GM23338 (cell line): ENCODE measurements around the gene TOLLIP. TPM values are rescaled to one million over a fixed set of nuclear protein-coding genes. Genes with fewer than 3 reads are reported as not detected.
A peak's percentile ranks its signal among the peaks of the same experiment; 100 is the strongest.

Experiments used
- ATAC-seq: fragments of 200-7000 bp; cut with Tn5 transposase; 3 replicates; pipeline ENCODE4 v1.9.1; 2020
- DNase-seq: peaks from one replicate; pipeline ENCODE4 v3.0.0-alpha.2; 2015; ENCODE audit warnings: low spot score
- H2AFZ ChIP-seq: fragments of 200-600 bp; sonication (generic); 2 replicates; pipeline ENCODE4 v1.8.0; 2016; ENCODE audit warnings: antibody characterized with exemption, mild to moderate bottlenecking, moderate library complexity
- H3F3A ChIP-seq: fragments of 200-600 bp; sonication (generic); replicated peaks from 2 replicates; pipeline ENCODE4 v1.8.0; 2017; ENCODE audit warnings: antibody characterized with exemption, mixed run types, low read depth
- H3K27ac ChIP-seq: fragments of 200-600 bp; sonication (generic); 2 replicates; pipeline ENCODE4 v1.6.1; 2016; ENCODE audit warnings: low read depth
- H3K27me3 ChIP-seq: fragments of 200-600 bp; sonication (generic); 2 replicates; pipeline ENCODE4 v1.8.0; 2016; ENCODE audit warnings: mild to moderate bottlenecking, mixed run types, moderate library complexity; ENCODE audit not compliant: insufficient read depth
- H3K36me3 ChIP-seq: fragments of 200-600 bp; sonication (generic); 2 replicates; pipeline ENCODE4 v1.8.0; 2016; ENCODE audit warnings: mild to moderate bottlenecking; ENCODE audit not compliant: insufficient read depth
- H3K4me1 ChIP-seq: fragments of 200-600 bp; sonication (generic); 2 replicates; pipeline ENCODE4 v1.8.0; 2016; ENCODE audit warnings: mild to moderate bottlenecking, moderate library complexity; ENCODE audit not compliant: insufficient read depth
- H3K4me2 ChIP-seq: fragments of 200-600 bp; sonication (generic); 2 replicates; pipeline ENCODE4 v1.7.1; 2017; ENCODE audit warnings: mixed run types
- H3K4me3 ChIP-seq: fragments of 200-600 bp; sonication (generic); 2 replicates; pipeline ENCODE4 v1.6.1; 2016; ENCODE audit warnings: mixed run types
- H3K79me2 ChIP-seq: fragments of 200-600 bp; sonication (generic); replicated peaks from 2 replicates; pipeline ENCODE4 v1.8.0; 2017; ENCODE audit warnings: mild to moderate bottlenecking; ENCODE audit not compliant: insufficient read depth
- H3K9me2 ChIP-seq: fragments of 200-600 bp; sonication (generic); 2 replicates; pipeline ENCODE4 v1.8.0; 2017; ENCODE audit not compliant: insufficient read depth
- H4K20me1 ChIP-seq: fragments of 200-600 bp; sonication (generic); replicated peaks from 2 replicates; pipeline ENCODE4 v1.8.0; 2017; ENCODE audit warnings: mild to moderate bottlenecking; ENCODE audit not compliant: insufficient read depth
- H3K27ac Mint-ChIP-seq: 2 replicates; pipeline ENCODE4 v1.8.0; 2020; ENCODE audit warnings: inconsistent platforms, mild to moderate bottlenecking, moderate library complexity, mixed read lengths
- H3K27me3 Mint-ChIP-seq: 3 replicates; pipeline ENCODE4 v1.8.0; 2022; ENCODE audit warnings: low read depth, mild to moderate bottlenecking, moderate library complexity, mixed read lengths, inconsistent platforms; ENCODE audit not compliant: insufficient read depth, poor library complexity
- H3K36me3 Mint-ChIP-seq: 3 replicates; pipeline ENCODE4 v1.8.0; 2021; ENCODE audit warnings: low read depth, mild to moderate bottlenecking, inconsistent platforms, moderate library complexity, mixed read lengths
- H3K4me1 Mint-ChIP-seq: 3 replicates; pipeline ENCODE4 v1.8.0; 2020; ENCODE audit warnings: mild to moderate bottlenecking, inconsistent platforms, mixed read lengths
- H3K4me3 Mint-ChIP-seq: 3 replicates; pipeline ENCODE4 v1.8.0; 2021; ENCODE audit warnings: moderate library complexity, mild to moderate bottlenecking, inconsistent platforms, mixed read lengths
- H3K9me3 Mint-ChIP-seq: 3 replicates; pipeline ENCODE4 v1.8.0; 2020; ENCODE audit warnings: moderate library complexity, mild to moderate bottlenecking, inconsistent platforms, mixed read lengths
- CREB1 ChIP-seq: fragments of 250-450 bp; sonication (Bioruptor Pico); IDR thresholded peaks from 2 replicates; pipeline ENCODE4 v1.5.0; 2020; ENCODE audit warnings: low read depth, mild to moderate bottlenecking, moderate library complexity
- EZH2 ChIP-seq: fragments of 200-600 bp; sonication (generic); IDR thresholded peaks from one replicate; pipeline ENCODE4 v1.8.0; 2017; ENCODE audit warnings: antibody characterized with exemption, mild to moderate bottlenecking, low read depth; ENCODE audit not compliant: unreplicated experiment
- JUNB ChIP-seq: IDR thresholded peaks from one replicate; pipeline ENCODE4 v1.6.1; 2016; ENCODE audit warnings: antibody characterized with exemption; ENCODE audit not compliant: unreplicated experiment
- NANOG ChIP-seq: IDR thresholded peaks from 2 replicates; pipeline ENCODE4 v1.6.1; 2016; ENCODE audit warnings: antibody characterized with exemption, borderline replicate concordance
- POLR2AphosphoS5 ChIP-seq: IDR thresholded peaks from 2 replicates; pipeline ENCODE4 v1.6.1; 2016; ENCODE audit warnings: antibody characterized with exemption, low read depth
- REST ChIP-seq: IDR thresholded peaks from one replicate; pipeline ENCODE4 v1.6.1; 2018; ENCODE audit warnings: antibody characterized with exemption; ENCODE audit not compliant: unreplicated experiment
- STAT1 ChIP-seq: IDR thresholded peaks from one replicate; pipeline ENCODE4 v1.6.1; 2016; ENCODE audit warnings: antibody characterized with exemption; ENCODE audit not compliant: unreplicated experiment
- ZNF114 ChIP-seq: fragments of 250-450 bp; sonication (Bioruptor Pico); IDR thresholded peaks from 2 replicates; pipeline ENCODE4 v1.5.0; 2020; ENCODE audit warnings: mild to moderate bottlenecking, moderate library complexity
- ZNF331 ChIP-seq: fragments of 250-450 bp; sonication (Bioruptor Pico); IDR thresholded peaks from 2 replicates; pipeline ENCODE4 v1.5.0; 2020; ENCODE audit warnings: low read depth, mild to moderate bottlenecking, moderate library complexity
- polyA plus RNA-seq: library from polyadenylated mRNA; unstranded; fragments of >200 nt; fragmentation: Nextera tagmentation; extraction: Ambion mirVana; gene quantifications from 2 replicates; pipeline ENCODE4 v1.2.1, GENCODE V29; 2016
- total RNA-seq: library from RNA; depleted of rRNA; stranded (reverse); fragments of >200 nt; shearing (Covaris generic); gene quantifications from 2 replicates; pipeline ENCODE4 v1.2.3, GENCODE V29; 2014
- TF ChIP-seq, protein P1 (sequence below): fragments of 250-450 bp; sonication (Bioruptor Pico); IDR thresholded peaks from 2 replicates; pipeline ENCODE4 v1.5.0; 2020; ENCODE audit warnings: mild to moderate bottlenecking, moderate library complexity

TOLLIP gene
- total and polyA plus RNA-seq, 2 experiments from 2014 or later: 13.5 to 18.0 TPM

GRCh38 chr11:1339066-1339675 is 29.7 kb upstream of the TOLLIP start (continued):
- TF ChIP-seq REST (no peak), STAT1 (no peak)

- DNase-seq (peak; percentile 19), ATAC-seq (no peak)
- Mint-ChIP-seq H3K36me3 (peaks cover 22% of the 10 kb centered on the region), H3K4me1 (peaks cover 12% of the 10 kb centered on the region), H3K27me3 (peaks cover 21% of the 10 kb centered on the region), H3K9me3 (peaks cover 26% of the 10 kb centered on the region), H3K27ac (no peak overlapping the region), H3K4me3 (peak overlapping the region; percentile 64)
- peaks cover 8% of the 10 kb centered on the region; the same call in 1 of the 2 replicates for H3K9me2 ChIP-seq
- H3K4me1 ChIP-seq: peaks cover 7% of the 10 kb centered on the region
- H3K27me3 ChIP-seq: peaks cover 32% of the 10 kb centered on the region
- no peak overlapping the region for H2AFZ ChIP-seq
- H3K36me3 ChIP-seq: no peaks in the 10 kb centered on the region
- no peak overlapping the region for H3K4me2 ChIP-seq
- no peaks in the 10 kb centered on the region for H3K79me2 ChIP-seq
- no peak overlapping the region for H3K4me3 ChIP-seq
- no peaks in the 10 kb centered on the region for H4K20me1 ChIP-seq
- no peak for TF ChIP-seq STAT1
- TF ChIP-seq POLR2AphosphoS5: no peak
- no peak for TF ChIP-seq JUNB
- TF ChIP-seq CREB1 (CRISPR knock-in tag): no peak
- TF ChIP-seq, protein P1, sequence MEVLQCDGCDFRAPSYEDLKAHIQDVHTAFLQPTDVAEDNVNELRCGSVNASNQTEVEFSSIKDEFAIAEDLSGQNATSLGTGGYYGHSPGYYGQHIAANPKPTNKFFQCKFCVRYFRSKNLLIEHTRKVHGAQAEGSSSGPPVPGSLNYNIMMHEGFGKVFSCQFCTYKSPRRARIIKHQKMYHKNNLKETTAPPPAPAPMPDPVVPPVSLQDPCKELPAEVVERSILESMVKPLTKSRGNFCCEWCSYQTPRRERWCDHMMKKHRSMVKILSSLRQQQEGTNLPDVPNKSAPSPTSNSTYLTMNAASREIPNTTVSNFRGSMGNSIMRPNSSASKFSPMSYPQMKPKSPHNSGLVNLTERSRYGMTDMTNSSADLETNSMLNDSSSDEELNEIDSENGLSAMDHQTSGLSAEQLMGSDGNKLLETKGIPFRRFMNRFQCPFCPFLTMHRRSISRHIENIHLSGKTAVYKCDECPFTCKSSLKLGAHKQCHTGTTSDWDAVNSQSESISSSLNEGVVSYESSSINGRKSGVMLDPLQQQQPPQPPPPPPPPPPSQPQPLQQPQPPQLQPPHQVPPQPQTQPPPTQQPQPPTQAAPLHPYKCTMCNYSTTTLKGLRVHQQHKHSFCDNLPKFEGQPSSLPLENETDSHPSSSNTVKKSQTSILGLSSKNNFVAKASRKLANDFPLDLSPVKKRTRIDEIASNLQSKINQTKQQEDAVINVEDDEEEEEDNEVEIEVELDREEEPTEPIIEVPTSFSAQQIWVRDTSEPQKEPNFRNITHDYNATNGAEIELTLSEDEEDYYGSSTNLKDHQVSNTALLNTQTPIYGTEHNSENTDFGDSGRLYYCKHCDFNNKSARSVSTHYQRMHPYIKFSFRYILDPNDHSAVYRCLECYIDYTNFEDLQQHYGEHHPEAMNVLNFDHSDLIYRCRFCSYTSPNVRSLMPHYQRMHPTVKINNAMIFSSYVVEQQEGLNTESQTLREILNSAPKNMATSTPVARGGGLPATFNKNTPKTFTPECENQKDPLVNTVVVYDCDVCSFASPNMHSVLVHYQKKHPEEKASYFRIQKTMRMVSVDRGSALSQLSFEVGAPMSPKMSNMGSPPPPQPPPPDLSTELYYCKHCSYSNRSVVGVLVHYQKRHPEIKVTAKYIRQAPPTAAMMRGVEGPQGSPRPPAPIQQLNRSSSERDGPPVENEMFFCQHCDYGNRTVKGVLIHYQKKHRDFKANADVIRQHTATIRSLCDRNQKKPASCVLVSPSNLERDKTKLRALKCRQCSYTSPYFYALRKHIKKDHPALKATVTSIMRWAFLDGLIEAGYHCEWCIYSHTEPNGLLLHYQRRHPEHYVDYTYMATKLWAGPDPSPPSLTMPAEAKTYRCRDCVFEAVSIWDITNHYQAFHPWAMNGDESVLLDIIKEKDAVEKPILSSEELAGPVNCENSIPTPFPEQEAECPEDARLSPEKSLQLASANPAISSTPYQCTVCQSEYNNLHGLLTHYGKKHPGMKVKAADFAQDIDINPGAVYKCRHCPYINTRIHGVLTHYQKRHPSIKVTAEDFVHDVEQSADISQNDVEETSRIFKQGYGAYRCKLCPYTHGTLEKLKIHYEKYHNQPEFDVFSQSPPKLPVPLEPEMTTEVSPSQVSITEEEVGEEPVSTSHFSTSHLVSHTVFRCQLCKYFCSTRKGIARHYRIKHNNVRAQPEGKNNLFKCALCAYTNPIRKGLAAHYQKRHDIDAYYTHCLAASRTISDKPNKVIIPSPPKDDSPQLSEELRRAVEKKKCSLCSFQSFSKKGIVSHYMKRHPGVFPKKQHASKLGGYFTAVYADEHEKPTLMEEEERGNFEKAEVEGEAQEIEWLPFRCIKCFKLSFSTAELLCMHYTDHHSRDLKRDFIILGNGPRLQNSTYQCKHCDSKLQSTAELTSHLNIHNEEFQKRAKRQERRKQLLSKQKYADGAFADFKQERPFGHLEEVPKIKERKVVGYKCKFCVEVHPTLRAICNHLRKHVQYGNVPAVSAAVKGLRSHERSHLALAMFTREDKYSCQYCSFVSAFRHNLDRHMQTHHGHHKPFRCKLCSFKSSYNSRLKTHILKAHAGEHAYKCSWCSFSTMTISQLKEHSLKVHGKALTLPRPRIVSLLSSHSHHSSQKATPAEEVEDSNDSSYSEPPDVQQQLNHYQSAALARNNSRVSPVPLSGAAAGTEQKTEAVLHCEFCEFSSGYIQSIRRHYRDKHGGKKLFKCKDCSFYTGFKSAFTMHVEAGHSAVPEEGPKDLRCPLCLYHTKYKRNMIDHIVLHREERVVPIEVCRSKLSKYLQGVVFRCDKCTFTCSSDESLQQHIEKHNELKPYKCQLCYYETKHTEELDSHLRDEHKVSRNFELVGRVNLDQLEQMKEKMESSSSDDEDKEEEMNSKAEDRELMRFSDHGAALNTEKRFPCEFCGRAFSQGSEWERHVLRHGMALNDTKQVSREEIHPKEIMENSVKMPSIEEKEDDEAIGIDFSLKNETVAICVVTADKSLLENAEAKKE (CRISPR knock-in tag): no peak
- TF ChIP-seq ZNF114 (CRISPR knock-in tag): no peak
- no peak for TF ChIP-seq NANOG
- TF ChIP-seq EZH2: no peak
- no peak for TF ChIP-seq ZNF331
- no peak for TF ChIP-seq REST
- 0 out of 2 replicates have a peak, but pooled peaks cover 2% of the 10 kb centered on the region for H3F3A ChIP-seq
- no peak overlapping the region for H3K27ac ChIP-seq
These were observed 29.0 kb upstream of the TOLLIP start for GRCh38 chr11:1338201-1339065.
